D341Med (cell line): ENCODE data around the gene CCDC154.
"Not testable (repeated sequence)": the region's sequence is repeated elsewhere in the genome, so short reads cannot be mapped to it uniquely, and the experiment has no call there.

Source experiments
- DNase-seq: peaks from one replicate; pipeline ENCODE4 v3.0.0; 2012; ENCODE audit warnings: low spot score

CCDC154 gene

DNA sequence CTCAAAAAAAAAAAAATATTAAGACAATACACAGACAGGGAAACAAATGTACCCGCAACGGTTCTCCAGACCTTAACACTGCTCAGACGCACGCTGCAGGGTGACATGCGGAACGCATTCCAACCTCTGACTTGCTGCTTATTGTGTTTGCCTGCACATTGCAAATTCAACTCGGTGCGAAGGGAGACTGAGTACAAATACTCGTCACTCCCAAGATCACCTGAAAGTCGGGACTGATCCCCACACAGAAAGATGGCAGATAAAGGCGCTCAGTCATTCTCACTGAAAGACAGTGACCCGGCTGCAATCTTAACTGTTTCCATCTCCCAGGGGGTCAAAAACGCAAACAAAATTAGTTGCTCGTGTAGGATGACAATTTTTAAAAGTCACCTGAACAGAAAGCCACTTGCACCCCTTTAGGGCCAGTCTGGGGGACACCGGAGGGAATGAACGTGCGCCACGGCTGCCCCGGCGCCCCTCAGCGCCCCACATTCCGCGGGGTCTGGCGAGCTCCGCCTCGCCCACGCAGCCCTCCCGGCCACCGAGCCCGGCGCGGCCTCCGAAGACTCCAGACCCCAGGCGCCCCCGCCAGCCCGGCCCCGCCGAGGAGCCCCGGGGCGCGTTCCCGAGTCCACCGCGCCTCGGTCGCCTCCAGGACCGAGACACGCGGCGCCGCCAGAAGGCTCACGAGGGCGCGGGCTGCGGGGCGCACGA is 29.9 kb upstream of the CCDC154 start:
- no peak for DNase-seq

DNA sequence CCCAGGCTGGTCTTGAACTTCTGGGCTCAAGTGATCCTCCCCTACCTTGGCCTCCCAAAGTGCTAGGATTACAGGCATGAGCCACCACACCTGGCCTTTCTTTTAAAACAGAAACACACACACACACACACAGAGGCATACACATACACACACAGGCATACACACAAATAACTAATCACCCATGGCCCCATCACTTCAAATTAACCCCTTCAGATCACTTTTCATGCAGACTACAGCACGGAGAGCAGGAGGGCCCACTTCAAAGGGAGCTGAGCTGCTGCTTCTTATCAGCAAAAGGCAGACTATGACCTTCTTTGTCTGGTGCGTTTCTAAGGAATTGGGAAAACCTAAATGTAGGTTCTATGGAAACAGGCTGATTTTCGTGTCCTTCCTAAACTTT is 28.6 kb upstream of the CCDC154 start:
- DNase-seq = no peak

DNA sequence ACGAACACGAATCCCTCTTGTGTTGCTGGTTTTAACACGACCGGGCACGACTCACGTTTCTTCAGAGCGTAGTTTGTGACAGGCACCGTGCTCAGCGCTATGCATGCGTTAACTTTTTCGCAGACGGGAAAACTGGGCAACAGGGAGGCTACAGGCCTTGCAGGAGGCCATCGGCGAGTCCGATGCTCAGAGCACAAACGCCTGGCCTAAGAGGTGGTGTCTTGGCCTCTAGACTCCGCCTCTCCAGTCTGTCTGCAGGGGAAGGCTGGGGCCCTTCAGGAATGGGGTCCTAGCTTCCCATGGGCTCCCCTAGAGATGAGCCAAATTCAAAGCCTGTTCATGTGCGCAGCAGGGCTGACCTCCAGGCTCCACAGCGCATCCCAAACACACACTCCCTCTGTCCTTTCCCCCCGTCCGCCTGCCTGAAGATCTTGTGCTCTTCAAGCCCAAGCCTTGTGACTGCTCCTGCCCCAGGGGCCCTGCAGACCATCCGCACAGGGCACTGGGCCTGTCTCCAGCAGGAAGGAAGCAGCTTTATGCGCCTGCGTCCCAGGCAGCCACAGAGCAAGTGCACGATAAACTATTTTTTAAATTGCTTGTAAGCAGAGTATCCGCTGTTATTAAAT is 27.3 kb upstream of the CCDC154 start:
- DNase-seq = no peak

DNA sequence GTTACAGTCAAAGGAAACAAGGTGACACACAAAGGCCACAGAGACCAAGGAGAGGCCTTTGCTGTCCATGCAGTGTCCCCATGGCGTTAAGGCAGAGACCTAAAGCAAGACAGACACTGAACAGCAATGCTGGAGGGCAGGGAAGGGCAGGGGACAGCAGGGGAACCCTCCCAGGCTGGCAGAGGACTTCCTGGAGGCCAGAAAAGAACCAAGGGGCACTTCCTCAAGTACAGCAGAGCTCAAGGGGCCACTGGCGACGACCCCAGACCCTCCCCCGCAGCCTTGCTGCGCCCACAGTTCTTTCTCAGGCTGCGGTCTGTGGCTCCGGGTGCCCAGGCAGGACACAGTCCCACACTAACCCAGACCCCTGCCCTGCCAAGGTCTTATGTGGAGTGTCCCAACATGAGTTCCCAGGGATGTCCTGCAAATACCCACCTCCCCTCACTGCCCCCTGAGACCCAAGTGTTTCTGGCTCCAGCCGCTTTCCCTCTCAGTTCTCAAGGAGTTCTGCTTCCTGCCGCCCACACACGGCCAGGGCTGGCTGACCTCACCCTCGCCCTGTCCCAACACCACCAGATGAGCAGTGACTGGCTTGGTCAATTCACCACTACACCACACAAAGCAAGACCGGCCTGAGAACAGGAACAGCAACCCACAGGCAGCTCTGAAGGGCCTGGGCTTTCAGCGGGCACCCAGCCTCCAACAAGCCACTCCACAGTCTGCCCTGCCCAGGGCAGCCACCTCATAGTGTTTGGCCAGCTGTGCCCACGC is 26.3 kb upstream of the CCDC154 start:
- DNase-seq = no peak

DNA sequence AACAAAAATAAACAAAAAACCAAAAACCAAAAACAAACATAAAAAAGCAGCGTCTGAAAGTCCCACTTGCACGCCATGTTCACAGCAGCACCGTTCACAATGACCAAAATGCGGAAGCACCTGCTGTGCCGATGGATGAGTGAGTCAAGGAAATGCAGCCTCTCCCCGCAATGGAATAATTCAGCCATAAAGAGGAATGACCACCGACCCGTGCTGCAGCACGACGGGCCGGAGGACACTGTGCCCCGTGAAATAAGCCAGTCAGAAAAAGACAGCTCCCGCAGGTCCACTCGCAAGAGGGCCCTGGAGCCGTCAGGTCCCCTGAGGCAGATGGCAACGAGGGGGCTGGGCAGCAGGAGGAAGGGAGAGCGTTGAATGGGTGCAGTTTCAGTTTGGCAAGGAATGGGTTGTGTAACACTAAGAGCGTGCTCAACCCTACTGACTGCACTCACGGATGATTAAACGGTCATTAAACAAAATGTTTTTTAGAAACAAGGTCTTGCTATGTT is 25.4 kb upstream of the CCDC154 start:
- no peak for DNase-seq

DNA sequence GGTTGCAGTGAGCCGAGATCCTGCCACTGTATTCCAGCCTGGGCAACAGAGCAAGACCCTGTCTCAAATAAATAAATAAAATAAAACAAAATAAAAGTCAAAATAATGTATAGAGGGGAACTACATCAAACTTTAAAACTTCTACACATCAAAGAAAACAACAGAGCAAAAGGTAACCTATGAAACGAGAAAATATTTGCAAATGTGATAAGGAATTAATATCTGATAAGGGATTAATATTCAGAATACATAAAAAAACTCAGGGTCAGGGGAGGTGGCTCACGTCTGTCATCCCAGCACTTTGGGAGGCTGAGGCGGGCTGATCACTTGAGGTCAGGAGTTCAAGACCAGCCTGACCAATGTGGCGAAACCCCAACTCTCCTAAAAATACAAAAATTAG is 24.8 kb upstream of the CCDC154 start:
- not testable (repeated sequence) for DNase-seq

DNA sequence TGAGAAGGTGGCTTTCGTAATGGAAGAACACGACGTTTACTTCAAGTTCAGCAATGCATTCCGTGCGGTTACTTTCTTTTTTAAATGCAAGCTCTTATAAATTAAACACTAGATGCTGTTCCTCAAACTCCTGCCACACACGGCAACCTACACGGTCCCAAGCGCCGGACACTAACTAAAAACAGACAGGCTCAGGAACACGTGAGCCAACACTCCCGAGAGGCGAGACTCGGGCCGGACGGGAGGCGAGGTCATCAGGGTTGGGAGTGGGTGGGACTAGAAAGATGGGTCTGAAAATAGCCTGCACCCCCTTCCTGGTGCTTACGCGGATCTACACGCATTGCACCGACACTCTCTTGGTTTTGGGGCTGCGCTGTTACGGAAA is 24.1 kb upstream of the CCDC154 start:
- DNase-seq = no peak

DNA sequence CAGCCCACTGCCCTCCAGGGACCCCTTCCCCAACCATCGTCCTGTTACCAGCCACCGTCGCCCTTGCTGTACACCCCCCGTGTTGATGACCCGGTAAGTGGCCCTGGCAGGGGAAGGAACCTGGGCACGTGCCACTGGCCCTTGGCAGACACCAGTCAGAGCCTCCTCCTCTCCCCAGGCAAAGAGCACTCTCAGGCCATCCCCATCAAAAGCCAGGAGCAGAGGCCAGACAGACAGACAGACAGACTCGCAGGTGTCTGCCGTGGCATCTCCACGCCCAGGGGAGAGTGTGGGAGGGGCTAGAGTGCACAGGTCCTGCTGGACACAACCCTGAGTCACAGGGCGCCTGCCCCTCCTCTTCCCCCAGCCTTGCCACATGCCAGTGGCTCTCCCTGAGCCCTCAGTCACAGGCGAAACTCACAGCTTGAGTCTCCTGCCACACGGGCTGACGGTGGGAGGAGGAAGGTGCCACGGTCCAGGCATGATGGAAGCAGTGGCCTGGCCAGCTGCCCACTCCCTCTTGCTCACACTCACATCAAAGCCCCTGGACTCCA is 22.7 kb upstream of the CCDC154 start:
- DNase-seq = no peak

DNA sequence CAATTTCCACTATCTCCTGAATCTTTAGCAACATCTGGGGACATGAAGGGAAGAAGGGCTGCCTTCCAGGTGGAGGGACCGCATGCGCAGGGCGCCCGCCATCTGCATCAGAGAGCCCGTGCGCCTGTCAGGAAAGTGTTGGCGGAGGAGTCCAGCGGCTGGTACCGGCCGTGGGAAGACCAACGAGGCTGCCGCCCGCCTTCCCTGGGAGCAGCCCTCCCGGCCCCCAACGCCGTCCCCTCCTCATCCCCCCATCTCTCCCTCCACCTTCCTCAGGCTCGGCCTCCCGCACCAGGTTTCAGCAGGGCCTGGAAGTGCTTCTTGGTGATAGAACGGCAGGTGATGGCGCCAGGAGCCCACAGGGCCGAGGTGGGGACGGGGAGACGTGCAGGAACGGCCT is 21.7 kb upstream of the CCDC154 start:
- DNase-seq = no peak

DNA sequence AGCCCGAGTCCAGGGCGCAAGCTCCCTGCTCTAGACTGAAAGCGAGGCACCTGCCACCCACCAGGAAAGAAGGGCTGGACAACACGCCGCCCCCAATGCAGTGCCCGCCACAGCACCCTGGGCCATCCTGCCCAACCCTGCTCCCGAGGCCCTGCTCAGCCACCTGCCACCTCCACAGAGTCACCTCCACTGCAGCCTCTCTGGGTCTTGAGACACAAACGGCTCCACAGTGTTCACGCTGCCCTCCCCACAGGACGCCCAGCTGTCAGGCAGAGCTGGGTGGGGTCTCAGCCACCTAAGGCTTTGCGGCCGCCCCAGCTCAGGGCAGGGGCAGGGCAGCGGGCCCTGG is 21.2 kb upstream of the CCDC154 start:
- DNase-seq = no peak

DNA sequence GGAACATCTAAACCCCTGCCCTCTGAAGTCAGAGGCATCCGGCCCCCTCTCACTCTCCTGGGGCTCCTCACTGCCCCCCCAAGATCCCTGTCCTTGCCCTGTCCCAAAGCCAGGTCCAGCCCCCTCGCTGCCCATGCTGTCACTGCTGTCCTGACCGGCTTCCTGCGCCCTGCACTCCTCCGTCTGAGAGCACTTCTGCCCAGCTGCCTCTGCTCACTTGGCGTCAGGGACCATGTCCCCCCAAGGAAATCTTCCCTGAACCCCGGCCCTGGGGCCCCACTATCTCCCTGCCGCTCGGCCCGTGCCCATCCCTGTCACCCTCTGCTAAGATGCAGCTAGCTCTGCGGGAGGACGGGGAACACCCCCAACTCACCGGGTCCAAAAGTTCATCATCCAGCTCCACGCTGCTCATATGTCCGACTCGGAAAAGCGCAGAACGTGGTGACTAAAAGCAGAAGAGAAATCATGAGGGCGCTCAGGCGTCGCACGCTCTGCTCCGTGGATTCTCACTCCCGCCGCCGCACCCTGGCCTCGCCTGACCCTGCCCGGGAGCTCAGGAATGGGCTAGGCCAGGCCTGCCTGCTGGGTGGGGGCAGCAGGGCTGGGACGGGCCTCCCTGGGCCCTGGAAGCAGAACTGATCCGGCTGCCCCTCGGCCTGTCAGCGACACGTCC is 20.7 kb upstream of the CCDC154 start:
- no peak for DNase-seq

DNA sequence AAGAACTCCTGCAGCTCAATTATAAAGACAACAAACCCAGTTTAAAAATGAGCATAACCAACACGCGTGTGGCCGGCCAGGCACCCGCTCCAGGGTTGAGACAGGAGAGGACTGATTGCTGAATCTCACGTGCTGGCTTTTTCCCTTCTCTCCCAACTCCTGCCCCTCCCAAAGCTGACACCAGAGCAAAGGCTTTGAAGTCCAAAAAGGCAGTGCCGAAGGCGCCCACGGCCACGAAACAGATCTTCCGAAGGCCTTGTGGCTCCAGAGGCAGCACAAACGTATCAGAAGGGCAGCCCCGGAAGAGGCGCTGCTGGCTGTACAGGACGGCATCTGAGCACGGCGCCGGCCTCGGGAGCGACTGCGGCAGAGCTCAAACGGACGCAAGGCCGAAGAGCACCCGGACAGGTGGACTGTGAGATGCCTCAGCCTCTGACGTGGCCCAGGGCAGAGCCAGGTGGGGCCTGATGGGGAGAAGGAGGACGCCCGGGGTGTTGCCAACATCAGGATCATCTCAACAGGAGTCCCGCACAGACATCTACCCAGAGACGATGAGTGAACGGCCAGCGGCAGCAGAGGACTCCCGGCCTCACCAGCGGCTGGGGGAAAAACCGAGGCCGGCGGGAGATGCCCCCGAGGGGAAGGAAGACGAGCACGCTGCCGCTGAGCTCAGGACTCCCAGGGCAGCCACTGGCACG is 20.0 kb upstream of the CCDC154 start:
- DNase-seq = no peak

DNA sequence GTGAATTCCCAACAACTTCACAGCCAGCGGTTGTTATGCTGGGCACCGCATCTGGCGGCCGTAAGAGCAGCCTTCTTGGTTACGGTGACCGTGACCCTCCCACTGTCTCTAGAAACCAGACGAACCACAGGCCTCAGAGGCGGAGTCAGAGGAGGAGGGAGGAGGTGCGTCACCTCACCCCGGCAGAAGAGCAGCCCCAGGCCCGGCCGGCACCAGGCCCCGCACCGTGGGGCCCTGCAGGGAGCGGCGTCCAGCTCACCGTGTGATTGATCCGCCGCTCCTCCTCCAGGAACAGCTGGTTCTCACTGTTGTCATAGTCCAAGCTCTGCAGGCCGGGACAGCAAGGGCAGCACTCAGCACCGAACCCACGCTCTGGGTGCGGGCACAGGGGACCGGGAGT is 16.8 kb upstream of the CCDC154 start:
- no peak for DNase-seq

DNA sequence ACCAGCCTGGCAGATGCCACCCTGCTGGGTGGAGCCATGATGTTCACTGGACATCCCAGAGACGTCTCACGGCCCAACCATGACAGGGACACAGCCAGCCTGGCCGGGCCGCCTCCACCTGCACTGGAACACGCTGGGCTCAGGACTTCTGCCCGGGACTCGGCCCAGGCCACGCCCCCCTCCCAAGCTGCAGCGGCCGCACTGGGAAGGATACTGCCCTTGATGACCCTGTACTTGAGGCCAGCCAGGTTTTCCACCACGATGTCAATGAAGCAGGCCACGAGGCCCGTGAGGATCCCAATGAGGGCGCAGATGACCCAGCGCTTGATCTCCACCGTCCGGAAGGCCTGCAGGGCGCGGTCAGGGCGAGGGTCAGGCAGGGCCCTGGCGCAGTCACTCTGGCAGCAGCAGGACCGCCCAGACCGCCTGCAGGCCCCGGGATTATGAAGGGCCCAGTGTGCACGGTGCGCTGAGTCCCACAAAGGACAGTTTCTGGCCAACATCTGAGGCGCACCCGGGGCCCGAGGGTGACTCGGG is 16.3 kb upstream of the CCDC154 start:
- no peak for DNase-seq

DNA sequence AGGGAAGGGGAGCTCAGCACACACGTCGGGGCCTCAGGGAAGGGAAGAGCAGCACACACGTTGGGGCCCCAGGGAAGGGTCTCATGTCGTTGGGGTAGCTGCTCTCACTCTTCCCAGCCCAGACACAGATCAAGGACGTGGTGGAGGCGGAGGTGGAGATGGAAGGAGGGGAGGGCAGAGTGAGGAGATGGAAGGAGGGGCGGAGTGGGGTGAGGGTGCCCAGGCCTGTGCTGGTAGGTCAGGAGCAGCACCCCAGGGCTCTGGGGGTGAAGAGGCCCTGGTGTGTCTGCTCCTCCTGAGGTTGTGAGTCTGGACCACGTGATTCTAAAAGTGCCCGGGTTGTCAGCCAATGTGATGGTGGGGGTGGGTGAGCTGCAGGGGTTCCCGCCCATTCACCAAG is 15.6 kb upstream of the CCDC154 start:
- DNase-seq = no peak

DNA sequence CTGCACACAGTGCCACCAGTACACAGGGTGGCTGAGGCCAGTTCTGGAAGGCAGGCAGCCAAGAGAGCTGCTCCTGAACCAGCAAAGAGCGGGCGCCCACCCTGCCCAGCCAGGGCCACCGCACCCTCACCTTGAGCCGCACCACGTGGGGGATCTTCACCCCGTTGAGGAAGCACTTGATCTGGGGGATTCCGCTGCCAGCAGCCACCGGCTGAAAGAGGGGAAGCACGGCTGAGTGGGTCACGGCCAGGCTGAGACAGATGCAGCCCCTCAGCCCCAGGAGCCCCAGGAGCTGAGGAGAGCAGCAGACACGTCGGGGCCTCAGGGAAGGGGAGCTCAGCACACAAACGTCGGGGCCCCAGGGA is 14.6 kb upstream of the CCDC154 start:
- DNase-seq = no peak

DNA sequence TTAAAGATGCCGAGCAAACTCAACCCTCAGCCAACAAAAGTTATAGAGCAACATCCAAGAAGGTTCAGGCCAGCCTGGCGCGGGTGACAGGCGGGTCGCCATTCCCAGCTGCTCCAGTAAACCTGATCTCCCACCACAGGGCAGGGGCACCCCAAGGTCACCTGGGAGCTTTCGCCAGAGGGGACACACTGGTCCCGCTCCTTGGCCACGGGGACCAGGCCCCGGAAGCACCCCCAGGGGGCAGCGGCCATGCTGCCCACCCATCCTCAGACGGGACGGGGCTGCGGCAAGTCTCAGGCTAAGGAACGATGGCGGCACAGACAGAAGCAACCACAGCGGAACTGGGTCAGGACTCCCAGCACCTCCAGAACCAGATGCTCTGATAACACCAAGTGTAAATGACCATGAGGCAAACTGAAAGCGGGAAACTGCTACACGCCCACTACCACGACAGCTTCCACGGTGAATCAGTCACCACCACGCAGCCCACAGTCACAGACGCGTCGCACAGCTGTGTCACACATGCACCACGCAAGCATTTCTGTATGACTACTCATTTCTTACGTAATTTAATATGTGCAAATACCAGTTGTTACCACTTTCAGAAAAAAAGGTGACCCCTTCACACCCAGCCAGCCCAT is 14.1 kb upstream of the CCDC154 start:
- DNase-seq = no peak

DNA sequence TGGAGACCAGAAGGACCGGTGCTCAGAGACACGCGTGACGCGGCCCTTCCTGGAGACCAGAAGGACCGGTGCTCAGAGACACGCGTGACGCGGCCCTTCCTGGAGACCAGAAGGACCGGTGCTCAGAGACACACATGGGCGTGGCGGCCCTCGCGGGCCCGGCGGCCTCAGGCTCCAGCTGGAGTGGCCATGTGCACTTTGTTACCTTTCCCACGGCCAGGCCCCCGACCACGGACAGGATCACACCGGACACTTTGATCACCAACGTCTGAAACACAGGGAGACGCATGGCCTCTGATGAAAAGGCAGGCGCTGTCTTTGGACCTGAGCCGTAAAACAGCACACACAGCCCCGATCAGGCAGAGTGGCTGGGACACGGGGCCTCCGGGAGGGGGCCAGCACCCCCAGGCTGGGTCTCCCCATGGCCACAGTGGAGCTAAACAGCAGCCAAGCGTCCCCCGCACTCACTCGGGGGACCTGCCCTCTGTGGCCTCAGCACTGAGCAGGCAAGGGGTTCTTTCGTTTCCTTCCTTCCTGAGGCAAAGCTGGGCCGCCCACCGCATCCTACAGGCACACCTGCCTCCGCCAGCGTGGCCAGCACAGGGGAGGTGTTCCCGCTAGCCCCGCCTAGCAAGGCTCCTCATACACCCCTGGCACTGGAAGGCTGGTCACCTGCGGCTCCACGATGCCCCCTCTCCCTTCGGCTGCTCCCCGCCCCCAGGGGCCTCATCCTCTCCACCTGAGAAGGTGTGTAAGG is 13.3 kb upstream of the CCDC154 start:
- DNase-seq = no peak

DNA sequence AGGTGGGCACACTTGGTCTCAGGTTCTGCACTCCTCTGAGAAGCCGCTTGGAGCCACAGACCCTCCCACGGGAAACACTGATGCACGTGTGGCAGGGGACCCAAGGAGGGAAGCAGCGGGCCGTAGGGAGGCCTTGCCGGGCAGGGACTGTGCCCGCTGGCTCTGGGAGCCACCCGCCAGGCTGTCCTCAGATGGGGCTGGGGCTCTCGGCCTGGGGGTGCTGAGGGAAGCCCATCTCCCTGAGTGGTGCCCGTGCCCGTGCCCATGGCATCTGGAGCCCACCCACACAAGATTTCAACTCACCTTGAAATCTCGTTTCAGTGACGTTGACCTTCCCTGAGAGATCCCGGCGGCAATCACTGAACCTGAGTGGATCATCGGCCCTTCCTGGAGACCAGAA is 12.6 kb upstream of the CCDC154 start:
- no peak for DNase-seq
